GM12878 (cell line): ENCODE data around the gene COL23A1. TPM values are rescaled to one million over a fixed set of nuclear protein-coding genes. Genes with fewer than 3 reads are reported as not detected.

Experiments used
- ATAC-seq: fragments of 200-7000 bp; cut with Tn5 transposase; 3 replicates; pipeline ENCODE4 v1.9.1; 2020; ENCODE audit warnings: mild to moderate bottlenecking, moderate library complexity
- BruUV-seq: library from RNA; stranded (reverse); fragments of 400-500 nt; replicated peaks from 2 replicates; lab custom pipeline; 2021; lab: Mats Ljungman, UMichigan
- CTCF ChIA-PET: fragments of 300-600 bp; sonication (Branson Sonifier 250); formaldehyde crosslinking; extraction: SDS; loops from one replicate; lab custom pipeline; 2021; ENCODE audit warnings: inconsistent platforms; lab: Yijun Ruan, JAX
- POLR2A ChIA-PET: fragments of 350-600 bp; formaldehyde crosslinking; extraction: SDS; loops from one replicate; lab custom pipeline; 2021; ENCODE audit warnings: inconsistent platforms; lab: Charles Lee
- RAD21 ChIA-PET: fragments of 300-600 bp; sonication (Branson Sonifier 250); formaldehyde crosslinking; loops from one replicate; lab custom pipeline; 2023; ENCODE audit warnings: antibody characterized with exemption; ENCODE audit not compliant: unreplicated experiment; lab: Charles Lee
- SMC1A ChIA-PET: fragments of 300-600 bp; sonication (Branson Sonifier 250); formaldehyde crosslinking; loops from one replicate; lab custom pipeline; 2023; ENCODE audit not compliant: unreplicated experiment, uncharacterized antibody; lab: Charles Lee
- DNase-seq: peaks from one replicate; pipeline ENCODE4 v3.0.0-alpha.2; 2011; ENCODE audit warnings: low read depth, low spot score
- FAIRE-seq: peaks from 3 replicates; lab custom pipeline; 2011; peaks lifted over from hg19 to GRCh38; lab: Jason Lieb, UNC
- H2AFZ ChIP-seq: 2 replicates; pipeline ENCODE4 v1.6.0; 2011; ENCODE audit warnings: low read depth, low read length, control low read depth; ENCODE audit not compliant: control insufficient read depth
- H3K27ac ChIP-seq: 2 replicates; pipeline ENCODE4 v1.5.1; 2011; ENCODE audit warnings: control low read depth; ENCODE audit not compliant: control insufficient read depth, insufficient read depth
- H3K27me3 ChIP-seq, 2 experiments: replicated peaks in 1 of 2; 2 replicates each; pipeline versions ENCODE4 v1.6.0 to v1.6.1; 2011; ENCODE audit warnings: low read length in 1 of 2; ENCODE audit not compliant: control insufficient read depth in 2 of 2, insufficient read depth in 2 of 2
- H3K36me3 ChIP-seq, 2 experiments: 2 replicates each; pipeline ENCODE4 v1.5.1; 2011; ENCODE audit warnings: low read length in 1 of 2; ENCODE audit not compliant: control insufficient read depth in 2 of 2, insufficient read depth in 2 of 2
- H3K4me1 ChIP-seq: 2 replicates; pipeline ENCODE4 v1.6.1; 2011; ENCODE audit warnings: mild to moderate bottlenecking, low read length, moderate library complexity, mixed read lengths; ENCODE audit not compliant: control insufficient read depth, insufficient read depth
- H3K4me2 ChIP-seq: 2 replicates; pipeline ENCODE4 v1.6.0; 2011; ENCODE audit warnings: control low read depth; ENCODE audit not compliant: control insufficient read depth, insufficient read depth
- H3K4me3 ChIP-seq: fragments of 200-600 bp; sonication (generic); 2 replicates; pipeline ENCODE4 v1.5.1; 2016
- H3K79me2 ChIP-seq: 2 replicates; pipeline ENCODE4 v1.6.0; 2011; ENCODE audit warnings: low read length; ENCODE audit not compliant: control insufficient read depth, insufficient read depth
- H3K9ac ChIP-seq: 2 replicates; pipeline ENCODE4 v1.8.0; 2011; ENCODE audit warnings: low read length, control low read depth, mixed read lengths; ENCODE audit not compliant: control insufficient read depth, insufficient read depth
- H3K9me3 ChIP-seq: replicated peaks from 3 replicates; pipeline ENCODE4 v1.5.1; 2011; ENCODE audit warnings: mild to moderate bottlenecking, low read length; ENCODE audit not compliant: control insufficient read depth, insufficient read depth
- H4K20me1 ChIP-seq: 2 replicates; pipeline ENCODE4 v1.6.0; 2011; ENCODE audit not compliant: control insufficient read depth, insufficient read depth
- BCL3 ChIP-seq: IDR thresholded peaks from 2 replicates; pipeline ENCODE4 v1.6.1; 2011; ENCODE audit warnings: borderline replicate concordance, low read depth, mild to moderate bottlenecking, moderate library complexity, low read length; ENCODE audit not compliant: insufficient read depth, poor library complexity, severe bottlenecking
- CEBPZ ChIP-seq: fragments of 150-350 bp; IDR thresholded peaks from 2 replicates; pipeline ENCODE4 v1.6.1; 2016; ENCODE audit warnings: low read depth, low read length
- CHD1 ChIP-seq: IDR thresholded peaks from 2 replicates; pipeline ENCODE4 v1.6.1; 2012; ENCODE audit warnings: low read depth, low read length, improper control_type of control experiment
- CHD2 ChIP-seq: IDR thresholded peaks from 2 replicates; pipeline ENCODE4 v1.6.1; 2011; ENCODE audit warnings: low read depth, low read length, improper control_type of control experiment, borderline replicate concordance
- CTCF ChIP-seq, 3 experiments: IDR thresholded peaks in 2 of 3; conservative IDR thresholded peaks in 1 of 3; 2 replicates each; pipeline ENCODE4 v1.5.1; 2011; ENCODE audit warnings: low read depth in 3 of 3, low read length in 3 of 3, mild to moderate bottlenecking in 3 of 3, control low read depth in 2 of 3, moderate library complexity in 2 of 3, inconsistent platforms in 1 of 3, mixed read lengths in 1 of 3; ENCODE audit not compliant: control insufficient read depth in 2 of 3, insufficient read depth in 1 of 3; ENCODE audit errors: extremely low read depth in 1 of 3
- KDM1A ChIP-seq: fragments of 200-600 bp; sonication (generic); IDR thresholded peaks from 2 replicates; pipeline ENCODE4 v1.6.1; 2016; ENCODE audit warnings: borderline replicate concordance
- NFXL1 ChIP-seq: fragments of 450-650 bp; IDR thresholded peaks from 2 replicates; pipeline ENCODE4 v1.6.1; 2017; ENCODE audit warnings: antibody characterized with exemption, mild to moderate bottlenecking, borderline replicate concordance
- PRDM15 ChIP-seq: fragments of 450-650 bp; formaldehyde crosslinking; IDR thresholded peaks from 2 replicates; pipeline ENCODE4 v1.4.0; 2020; ENCODE audit warnings: mild to moderate bottlenecking, moderate library complexity
- RUNX3 ChIP-seq: IDR thresholded peaks from 2 replicates; pipeline ENCODE4 v1.6.1; 2012; ENCODE audit warnings: low read length, inconsistent platforms
- SMAD1 ChIP-seq: fragments of 450-650 bp; IDR thresholded peaks from 2 replicates; pipeline ENCODE4 v1.6.1; 2018; ENCODE audit warnings: mild to moderate bottlenecking, low read depth; ENCODE audit not compliant: partially characterized antibody
- WGBS: methylation state at CpG from one replicate; pipeline ENCODE4 v1.1.6; 2016; ENCODE audit warnings: low lambda C conversion rate; ENCODE audit not compliant: insufficient replicate concordance, insufficient coverage; ENCODE audit errors: missing lambda C conversion rate; 5-methylcytosine and 5-hydroxymethylcytosine counted together
- in situ Hi-C: fragments of 300-500 bp; cut with MboI; formaldehyde crosslinking; loops from 9 replicates; pipeline ENCODE4 v1.14.3; 2018; ENCODE audit warnings: mixed read lengths
- intact Hi-C: fragments of 100-400 bp; cut with micrococcal nuclease; formaldehyde crosslinking; loops from one replicate; pipeline ENCODE4 v1.14.2; 2022; ENCODE audit not compliant: unreplicated experiment
- polyA plus RNA-seq, 11 experiments: library from polyadenylated mRNA; depleted of rRNA in 4 of 11; unstranded in 6 of 11; stranded (reverse) in 5 of 11; fragments of >200 nt; fragmentation: Nextera tagmentation in 4 of 11; fragmentation: Illumina TruSeq in 1 of 11; extraction: Ambion mirVana in 4 of 11; extraction: Trizol in 1 of 11; gene quantifications; 1 replicate in 1 of 11; 2 replicates in 10 of 11; pipeline versions ENCODE4 v1.2.1 to v1.2.3, GENCODE V29; 2011 to 2016; ENCODE audit warnings: inconsistent platforms in 2 of 11, missing spikeins in 2 of 11, low read depth in 1 of 11
- total RNA-seq, 4 experiments: library from RNA; depleted of rRNA in 3 of 4; stranded (reverse); fragments of >200 nt in 3 of 4; fragmentation: Illumina TruSeq in 1 of 4; extraction: Trizol in 1 of 4; gene quantifications; 2 replicates each; pipeline versions ENCODE4 v1.2.1 to v1.2.3, GENCODE V29; 2013 to 2021

The COL23A1 gene
- total and polyA plus RNA-seq, 10 of the 15 experiments (the other 5 are each of a cell fraction or from before 2014, with no cell fraction given), result 0.03 to 0.83 (median 0.09) TPM; not detected in 5

- H3K79me2 ChIP-seq, result no peaks in the 10 kb centered on the region
- BruUV-seq, result no TSS peak
- DNase-seq (no peak), FAIRE-seq (no peak), ATAC-seq (no peak)
- SMC1A ChIA-PET, result no interaction called here
- H3K4me3 ChIP-seq, result no peak overlapping the region
- no peaks in the 10 kb centered on the region for H3K9me3 ChIP-seq
- intact Hi-C loops, result no loop called here
- no peaks in the 10 kb centered on the region for H3K4me1 ChIP-seq
- CTCF ChIA-PET, result no interaction called here
- no peak overlapping the region for H3K27ac ChIP-seq
- no peaks in the 10 kb centered on the region; a peak in 1 of 4 replicates for H3K27me3 ChIP-seq
- H2AFZ ChIP-seq, result no peak overlapping the region
- in situ Hi-C loops, result no loop called here
- H3K4me2 ChIP-seq, result no peak overlapping the region
- WGBS, result 39% methylated on average over 15 of the region's 15 CpGs
- POLR2A ChIA-PET, result no interaction called here
- no peak overlapping the region for H3K9ac ChIP-seq
- no peaks in the 10 kb centered on the region for H3K36me3 ChIP-seq
- RAD21 ChIA-PET, result no interaction called here
- no peaks in the 10 kb centered on the region for H4K20me1 ChIP-seq
- TF ChIP-seq KDM1A (no peak), CEBPZ (no peak), BCL3 (no peak), CTCF (IDR thresholded peaks at IDR 0.05 in 2 of 3, conservative IDR thresholded peaks at IDR 0.05 in 1 of 3; ENCODE audit: control insufficient read depth in 2 of 3, extremely low read depth in 1 of 3, insufficient read depth in 1 of 3, low read depth in 3 of 3, low read length in 3 of 3) (no peak), CHD2 (no peak), CHD1 (no peak), SMAD1 (no peak), PRDM15 (CRISPR knock-in tag) (no peak), NFXL1 (no peak), RUNX3 (no peak)
Observed at GRCh38 chr5:178273041-178273440, 317.2 kb downstream of the COL23A1 start.
